GM21825 (cell line): ENCODE data around the gene FBXO2.

Experiments used
- ATAC-seq: cut with Tn5 transposase; IDR thresholded peaks from one replicate; pipeline ENCODE4 v1.9.1; 2021; ENCODE audit warnings: mild to moderate bottlenecking, moderate library complexity; ENCODE audit not compliant: unreplicated experiment

The FBXO2 gene

DNA sequence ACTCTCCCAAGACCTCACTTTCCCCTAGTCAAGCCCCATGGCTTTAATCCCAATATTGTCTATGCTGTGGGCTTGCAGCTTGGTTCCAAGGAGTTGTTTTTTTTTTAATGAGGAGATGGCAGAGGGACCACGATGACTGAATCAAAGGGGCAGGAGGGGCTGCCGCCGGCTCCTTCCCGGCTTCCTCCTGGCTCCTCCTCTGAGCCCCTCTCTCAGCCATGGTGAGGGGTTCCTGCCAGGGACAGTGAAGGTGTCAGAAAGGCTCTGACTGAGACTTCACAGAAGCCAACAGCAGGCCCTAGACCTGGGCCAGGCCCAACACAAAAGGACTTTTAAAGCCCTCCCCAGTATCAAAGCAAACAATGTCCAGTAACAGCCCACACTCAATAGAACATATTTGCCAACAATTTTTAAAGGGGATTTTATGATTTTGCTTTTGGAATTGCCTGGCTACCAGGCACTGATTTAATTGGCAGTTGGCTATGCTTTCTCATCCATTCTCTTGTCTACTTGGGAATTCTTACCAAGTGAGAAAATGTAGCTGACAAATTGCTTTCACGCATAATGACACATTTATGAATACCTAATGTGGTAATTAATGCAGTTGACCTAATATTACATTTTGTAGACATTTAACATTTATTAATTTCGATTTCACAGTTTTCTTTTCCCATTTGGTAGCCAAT lies 54.2 kb downstream of the FBXO2 start:
- ATAC-seq = no peak

DNA sequence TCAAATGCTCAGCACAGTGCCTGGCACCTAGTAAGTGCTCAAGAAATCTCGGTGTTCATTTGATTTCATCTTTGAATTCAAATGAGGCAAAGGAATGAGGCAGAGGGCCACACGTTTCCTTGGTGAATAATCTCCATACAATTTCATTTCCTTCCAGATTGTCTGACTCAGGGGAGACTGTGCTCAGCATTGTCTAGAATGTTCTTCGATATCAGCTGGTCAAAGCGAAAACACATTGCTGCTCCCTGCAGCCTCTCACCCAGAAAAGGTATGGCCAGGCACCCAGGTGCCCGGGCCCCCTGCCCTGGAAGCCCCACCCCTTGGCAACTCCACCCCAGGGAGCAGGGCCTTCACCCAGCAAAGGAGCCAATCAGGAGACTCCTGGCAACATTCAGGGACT lies 55.8 kb downstream of the FBXO2 start:
- ATAC-seq = no peak
